ENCODE measurements around the gene NFU1. TPM values are rescaled to one million over a fixed set of nuclear protein-coding genes. Genes with fewer than 3 reads are reported as not detected.

The NFU1 gene
- polyA plus RNA-seq, 1 donor (not counting 4 experiments of a cell fraction or from before 2014, with no cell fraction given) = 53.7 TPM

GRCh38 chr2:69461404-69461803 lies 24.2 kb upstream of the NFU1 start:
- Histone ChIP-seq H3K9me3 (ENCODE audit: control insufficient read depth, low read depth, low read length) (no peaks in the 10 kb centered on the region), H3K4me3 (ENCODE audit: control insufficient read depth in 2 of 3, extremely low read depth in 1 of 3, insufficient read depth in 2 of 3, low read depth in 1 of 3, low read length in 3 of 3) (no peak overlapping the region), H3K79me2 (ENCODE audit: control insufficient read depth, insufficient read depth, low read length) (no peaks in the 10 kb centered on the region), H2AFZ (ENCODE audit: control insufficient read depth, low read length) (no peak overlapping the region), H3K27ac (ENCODE audit: control insufficient read depth, insufficient read depth, low read length) (no peak overlapping the region), H3K27me3 (ENCODE audit: control insufficient read depth, extremely low read depth, insufficient read depth, low read length) (no peaks in the 10 kb centered on the region), H3K9ac (ENCODE audit: control insufficient read depth, extremely low read depth, insufficient read depth, low read length) (no peak overlapping the region), H4K20me1 (ENCODE audit: control insufficient read depth, extremely low read depth, insufficient read depth, low read length) (no peaks in the 10 kb centered on the region), H3K9me1 (ENCODE audit: control insufficient read depth, extremely low read depth, insufficient read depth, low read length) (no peaks in the 10 kb centered on the region), H3K36me3 (ENCODE audit: control insufficient read depth in 2 of 2, extremely low read depth in 1 of 2, insufficient read depth in 2 of 2, low read length in 2 of 2) (peaks cover 9% of the 10 kb centered on the region in 2 experiments), H3K4me1 (ENCODE audit: control insufficient read depth, extremely low read depth, insufficient read depth, low read length) (peaks cover 12% of the 10 kb centered on the region), H3K4me2 (ENCODE audit: control insufficient read depth, extremely low read depth, insufficient read depth, low read depth, low read length) (no peak overlapping the region)
- dilution Hi-C loops (cut with MboI; ENCODE audit: extremely low pct_ligation_motif_present, low sequenced_read_pairs) = no loop called here
- DNase-seq (ENCODE audit: low read depth, low spot score) (no peak), FAIRE-seq (no peak)
- no peak for TF ChIP-seq CTCF (optimal IDR thresholded peaks at IDR 0.05 in 1 of 3, IDR thresholded peaks at IDR 0.05 in 1 of 3, conservative IDR thresholded peaks at IDR 0.05 in 1 of 3; ENCODE audit: extremely low read depth in 1 of 3, insufficient read depth in 2 of 3, low read length in 3 of 3)
- TF ChIP-seq EZH2 (IDR thresholded peaks at IDR 0.05; ENCODE audit: low read length) = no peak

- H3K27ac ChIP-seq (ENCODE audit: control insufficient read depth, insufficient read depth, low read length) = no peak overlapping the region
- H3K4me1 ChIP-seq (ENCODE audit: control insufficient read depth, extremely low read depth, insufficient read depth, low read length) = peaks cover 9% of the 10 kb centered on the region
- H3K4me2 ChIP-seq (ENCODE audit: control insufficient read depth, extremely low read depth, insufficient read depth, low read depth, low read length) = no peak overlapping the region
- no peak overlapping the region for H2AFZ ChIP-seq (ENCODE audit: control insufficient read depth, low read length)
- DNase-seq (ENCODE audit: low read depth, low spot score) (no peak), FAIRE-seq (no peak)
- H3K36me3 ChIP-seq (ENCODE audit: control insufficient read depth in 2 of 2, extremely low read depth in 1 of 2, insufficient read depth in 2 of 2, low read length in 2 of 2) = no peaks in the 10 kb centered on the region
- H3K9ac ChIP-seq (ENCODE audit: control insufficient read depth, extremely low read depth, insufficient read depth, low read length) = no peak overlapping the region
- H3K27me3 ChIP-seq (ENCODE audit: control insufficient read depth, extremely low read depth, insufficient read depth, low read length) = no peaks in the 10 kb centered on the region
- H3K9me3 ChIP-seq (ENCODE audit: control insufficient read depth, low read depth, low read length) = no peaks in the 10 kb centered on the region
- dilution Hi-C loops (cut with MboI; ENCODE audit: extremely low pct_ligation_motif_present, low sequenced_read_pairs) = no loop called here
- TF ChIP-seq EZH2 (IDR thresholded peaks at IDR 0.05; ENCODE audit: low read length) (no peak), CTCF (optimal IDR thresholded peaks at IDR 0.05 in 1 of 3, IDR thresholded peaks at IDR 0.05 in 1 of 3, conservative IDR thresholded peaks at IDR 0.05 in 1 of 3; ENCODE audit: extremely low read depth in 1 of 3, insufficient read depth in 2 of 3, low read length in 3 of 3) (no peak)
- H3K79me2 ChIP-seq (ENCODE audit: control insufficient read depth, insufficient read depth, low read length) = no peaks in the 10 kb centered on the region
- H3K4me3 ChIP-seq (ENCODE audit: control insufficient read depth in 2 of 3, extremely low read depth in 1 of 3, insufficient read depth in 2 of 3, low read depth in 1 of 3, low read length in 3 of 3) = no peak overlapping the region
- no peaks in the 10 kb centered on the region for H4K20me1 ChIP-seq (ENCODE audit: control insufficient read depth, extremely low read depth, insufficient read depth, low read length)
- H3K9me1 ChIP-seq (ENCODE audit: control insufficient read depth, extremely low read depth, insufficient read depth, low read length) = no peaks in the 10 kb centered on the region
These were observed 22.7 kb upstream of the NFU1 start for GRCh38 chr2:69459936-69460335.
